H1 (cell line): ENCODE data around the gene B3GALT6. TPM values are rescaled to one million over a fixed set of nuclear protein-coding genes. Genes with fewer than 3 reads are reported as not detected.

Experiments used
- CHD2 ChIP-seq: IDR thresholded peaks from 2 replicates; pipeline ENCODE4 v1.6.1; 2012; ENCODE audit warnings: low read length, improper control_type of control experiment
- CHD7 ChIP-seq: fragments of 300-600 bp; sonication (generic); IDR thresholded peaks from 2 replicates; pipeline ENCODE4 v1.7.1; 2012; ENCODE audit warnings: low read length, moderate library complexity, mild to moderate bottlenecking, inconsistent platforms; ENCODE audit not compliant: insufficient replicate concordance
- polyA plus RNA-seq, 7 experiments: library from polyadenylated mRNA; depleted of rRNA in 3 of 7; stranded (reverse) in 5 of 7; unstranded in 2 of 7; fragments of >200 nt in 5 of 7; fragments of 200-250 nt in 2 of 7; gene quantifications; 1 replicate in 5 of 7; 2 replicates in 1 of 7; 4 replicates in 1 of 7; pipeline versions ENCODE4 v1.2.1 to v1.2.3, GENCODE V29; 2011 to 2013; ENCODE audit warnings: missing spikeins in 2 of 7, mixed read lengths in 2 of 7
- total RNA-seq: library from RNA; stranded (reverse); fragmentation: NEBNext Ultra II Directional; extraction: Animal tissue kit (Norgen Biotek cat#: 25700); gene quantifications from 2 replicates; pipeline ENCODE4 v1.2.1, GENCODE V29; 2021

B3GALT6 gene
- total and polyA plus RNA-seq, 2 of the 8 experiments (the other 6 are each of a cell fraction or from before 2014, with no cell fraction given), result 18.4 to 20.4 TPM

- no peak for TF ChIP-seq CHD7
- no peak for TF ChIP-seq CHD2
Measured at GRCh38 chr1:1282998-1283397, 51.0 kb downstream of the B3GALT6 start (continued).
